HEK293 (cell line): Measurements from ENCODE around the gene C12orf57.

Source experiments
- BCL6B ChIP-seq: fragments of 450-650 bp; formaldehyde crosslinking; IDR thresholded peaks from 2 replicates; pipeline ENCODE4 v1.5.1; 2017; ENCODE audit warnings: missing biosample characterization, missing genetic modification characterization
- EGR2 ChIP-seq: fragments of 450-650 bp; formaldehyde crosslinking; IDR thresholded peaks from 2 replicates; pipeline ENCODE4 v1.5.1; 2016; ENCODE audit warnings: low read depth, missing biosample characterization, missing genetic modification characterization
- GLIS1 ChIP-seq: fragments of 450-650 bp; formaldehyde crosslinking; IDR thresholded peaks from 2 replicates; pipeline ENCODE4 v1.5.1; 2016; ENCODE audit warnings: missing biosample characterization, missing genetic modification characterization
- KLF10 ChIP-seq: fragments of 450-650 bp; IDR thresholded peaks from 2 replicates; pipeline ENCODE4 v1.5.1; 2018; ENCODE audit warnings: missing biosample characterization, mild to moderate bottlenecking, missing genetic modification characterization
- PRDM10 ChIP-seq: fragments of 450-650 bp; formaldehyde crosslinking; IDR thresholded peaks from 2 replicates; pipeline ENCODE4 v1.5.1; 2016; ENCODE audit warnings: missing biosample characterization, missing genetic modification characterization
- PRDM2 ChIP-seq: fragments of 450-650 bp; formaldehyde crosslinking; IDR thresholded peaks from 2 replicates; pipeline ENCODE4 v1.5.1; 2016; ENCODE audit warnings: missing biosample characterization, missing genetic modification characterization, borderline replicate concordance
- ZBTB1 ChIP-seq: fragments of 450-650 bp; formaldehyde crosslinking; IDR thresholded peaks from 2 replicates; pipeline ENCODE4 v1.5.1; 2016; ENCODE audit warnings: missing biosample characterization, missing genetic modification characterization
- ZBTB6 ChIP-seq: fragments of 450-650 bp; formaldehyde crosslinking; IDR thresholded peaks from 2 replicates; pipeline ENCODE4 v1.5.1; 2017; ENCODE audit warnings: missing biosample characterization, missing genetic modification characterization
- ZFP3 ChIP-seq: fragments of 450-650 bp; formaldehyde crosslinking; IDR thresholded peaks from 2 replicates; pipeline ENCODE4 v1.5.1; 2016; ENCODE audit warnings: low read depth, missing biosample characterization, missing genetic modification characterization
- ZNF169 ChIP-seq: fragments of 450-650 bp; formaldehyde crosslinking; IDR thresholded peaks from 2 replicates; pipeline ENCODE4 v1.5.1; 2016; ENCODE audit warnings: missing biosample characterization, missing genetic modification characterization
- ZNF175 ChIP-seq: fragments of 450-650 bp; formaldehyde crosslinking; IDR thresholded peaks from 2 replicates; pipeline ENCODE4 v1.5.1; 2016; ENCODE audit warnings: missing biosample characterization, missing genetic modification characterization
- ZNF248 ChIP-seq: fragments of 450-650 bp; formaldehyde crosslinking; IDR thresholded peaks from 2 replicates; pipeline ENCODE4 v1.5.1; 2017; ENCODE audit warnings: missing biosample characterization, missing genetic modification characterization
- ZNF280C ChIP-seq: fragments of 450-650 bp; formaldehyde crosslinking; IDR thresholded peaks from 2 replicates; pipeline ENCODE4 v1.5.1; 2016; ENCODE audit warnings: missing biosample characterization, missing genetic modification characterization
- ZNF302 ChIP-seq: fragments of 450-650 bp; formaldehyde crosslinking; IDR thresholded peaks from 2 replicates; pipeline ENCODE4 v1.5.1; 2016; ENCODE audit warnings: missing biosample characterization, missing genetic modification characterization, low read depth
- ZNF366 ChIP-seq: fragments of 450-650 bp; formaldehyde crosslinking; conservative IDR thresholded peaks from 2 replicates; pipeline ENCODE4 v1.5.1; 2016; ENCODE audit warnings: missing biosample characterization, missing genetic modification characterization
- ZNF426 ChIP-seq: fragments of 450-650 bp; formaldehyde crosslinking; IDR thresholded peaks from 2 replicates; pipeline ENCODE4 v1.5.1; 2017; ENCODE audit warnings: missing biosample characterization, missing genetic modification characterization, mild to moderate bottlenecking, inconsistent platforms, moderate library complexity
- ZNF449 ChIP-seq: fragments of 450-650 bp; formaldehyde crosslinking; IDR thresholded peaks from 2 replicates; pipeline ENCODE4 v1.5.1; 2017; ENCODE audit warnings: missing biosample characterization, mild to moderate bottlenecking, missing genetic modification characterization, moderate library complexity
- ZNF48 ChIP-seq: fragments of 450-650 bp; formaldehyde crosslinking; IDR thresholded peaks from 2 replicates; pipeline ENCODE4 v1.5.1; 2016; ENCODE audit warnings: missing biosample characterization, missing genetic modification characterization
- ZNF585B ChIP-seq: fragments of 450-650 bp; formaldehyde crosslinking; IDR thresholded peaks from 2 replicates; pipeline ENCODE4 v1.5.1; 2016; ENCODE audit warnings: missing biosample characterization, missing genetic modification characterization
- ZNF843 ChIP-seq: fragments of 450-650 bp; formaldehyde crosslinking; IDR thresholded peaks from 2 replicates; pipeline ENCODE4 v1.5.1; 2016; ENCODE audit warnings: missing biosample characterization, missing genetic modification characterization
- ZXDB ChIP-seq: fragments of 450-650 bp; formaldehyde crosslinking; IDR thresholded peaks from 2 replicates; pipeline ENCODE4 v1.5.1; 2016; ENCODE audit warnings: missing biosample characterization, missing genetic modification characterization

Gene C12orf57

GRCh38 chr12:6944381-6945186 lies 762 bp downstream of the C12orf57 start (continued):
- no peak for TF ChIP-seq BCL6B (tag by site-specific recombination)
- TF ChIP-seq PRDM2 (tag by site-specific recombination), result peak; percentile 97; the same call in 1 of the 2 replicates
- TF ChIP-seq ZNF175 (tag by site-specific recombination), result no peak
- no peak for TF ChIP-seq ZFP3 (tag by site-specific recombination)
- TF ChIP-seq ZNF48 (tag by site-specific recombination), result no peak
- TF ChIP-seq ZNF426, result no peak
- peak; percentile 38 for TF ChIP-seq ZXDB (tag by site-specific recombination)
- TF ChIP-seq KLF10 (tag by site-specific recombination), result peak; percentile 63
- TF ChIP-seq ZNF280C (tag by site-specific recombination), result no peak
- peak; percentile 98 for TF ChIP-seq ZBTB1 (tag by site-specific recombination)
- no peak for TF ChIP-seq ZNF169 (tag by site-specific recombination)
- TF ChIP-seq ZBTB6 (tag by site-specific recombination), result no peak; the same call in 1 of the 2 replicates
- TF ChIP-seq ZNF366 (tag by site-specific recombination), result peak; percentile 91
- TF ChIP-seq ZNF248, result no peak
- TF ChIP-seq PRDM10 (tag by site-specific recombination), result peak; percentile 91
- no peak for TF ChIP-seq ZNF585B
- TF ChIP-seq ZNF302 (tag by site-specific recombination), result no peak
- TF ChIP-seq EGR2 (tag by site-specific recombination), result no peak
- peak; percentile 80 for TF ChIP-seq GLIS1 (tag by site-specific recombination)
- TF ChIP-seq ZNF449, result no peak
- peak; percentile 41; the same call in 1 of the 2 replicates for TF ChIP-seq ZNF843 (tag by site-specific recombination)
